ENCODE measurements around the gene MBD3L5.
"Not testable (repeated sequence)": the region's sequence is repeated elsewhere in the genome, so short reads cannot be mapped to it uniquely, and the experiment has no call there.

MBD3L5 gene

DNA sequence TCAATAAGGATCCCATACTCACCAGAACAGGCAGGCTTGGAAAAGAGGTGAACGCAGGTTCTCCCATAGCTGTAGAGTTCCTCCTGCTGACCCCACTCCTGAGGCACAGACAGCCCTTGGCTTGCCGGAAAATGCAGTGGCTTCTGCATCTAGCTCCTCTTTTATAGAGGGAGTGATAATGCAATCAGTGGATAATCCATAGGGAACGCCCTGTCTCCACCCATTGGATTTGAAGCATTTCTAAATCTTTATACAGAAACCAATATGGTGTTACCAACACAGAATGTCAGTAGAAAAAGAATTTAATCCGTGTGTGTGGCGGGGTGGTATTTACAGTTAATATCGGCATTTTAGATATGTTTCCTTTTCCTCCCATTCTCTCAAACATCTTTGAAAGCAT is 9.0 kb upstream of the MBD3L5 start, which contains the start of gene MBD3L2B:
Gene MBD3L2B (minus strand): TSS at position 101 of the 400 bp plus-strand sequence. CDS start 34 bp downstream, at position 67.
- not testable (repeated sequence) for ATAC-seq

DNA sequence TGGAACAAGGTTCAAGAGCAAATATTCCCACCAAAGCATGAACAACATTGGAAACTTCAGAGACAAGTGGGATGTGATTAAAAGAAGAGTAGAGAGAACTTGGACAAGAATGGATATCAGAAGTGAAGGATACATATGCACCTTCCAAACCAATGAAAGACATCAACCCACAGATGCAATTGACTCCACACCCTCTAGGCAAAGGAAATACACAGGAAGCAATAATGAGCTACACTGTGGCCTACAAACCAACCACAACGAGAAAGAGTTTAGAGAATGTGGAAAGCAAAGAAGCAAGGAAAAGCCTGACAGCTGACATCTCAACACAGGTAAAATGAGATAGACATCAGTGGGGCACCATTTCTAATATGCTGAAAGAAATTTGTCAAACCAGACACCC is 1.6 kb upstream of the MBD3L5 start:
- not testable (repeated sequence) for ATAC-seq

DNA sequence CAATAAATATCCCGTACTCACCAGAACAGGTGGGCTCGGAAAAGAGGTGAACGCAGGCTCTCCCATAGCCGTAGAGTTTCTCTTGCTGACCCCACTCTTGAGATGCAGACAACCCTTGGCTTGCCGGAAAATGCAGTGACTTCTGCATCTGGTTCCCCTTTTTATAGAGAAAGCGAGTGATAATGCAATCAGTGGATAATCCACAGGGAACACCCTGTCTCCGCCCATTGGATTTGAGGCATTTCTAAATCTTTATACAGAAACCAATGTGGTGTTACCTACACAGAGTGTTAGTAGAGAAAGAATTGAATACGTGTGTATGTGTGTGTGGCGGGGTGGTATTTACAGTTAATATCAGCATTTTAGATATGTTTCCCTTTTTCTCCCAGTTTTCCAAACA is 9.7 kb downstream of the MBD3L5 start, which contains the start of gene MBD3L4:
Gene MBD3L4 (minus strand): TSS at position 101 of the 400 bp plus-strand sequence. CDS start 35 bp downstream, at position 66.
- not testable (repeated sequence) for ATAC-seq

DNA sequence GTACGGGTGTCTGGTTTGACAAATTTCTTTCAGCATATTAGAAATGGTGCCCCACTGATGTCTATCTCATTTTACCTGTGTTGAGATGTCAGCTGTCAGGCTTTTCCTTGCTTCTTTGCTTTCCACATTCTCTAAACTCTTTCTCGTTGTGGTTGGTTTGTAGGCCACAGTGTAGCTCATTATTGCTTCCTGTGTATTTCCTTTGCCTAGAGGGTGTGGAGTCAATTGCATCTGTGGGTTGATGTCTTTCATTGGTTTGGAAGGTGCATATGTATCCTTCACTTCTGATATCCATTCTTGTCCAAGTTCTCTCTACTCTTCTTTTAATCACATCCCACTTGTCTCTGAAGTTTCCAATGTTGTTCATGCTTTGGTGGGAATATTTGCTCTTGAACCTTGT is 11.2 kb downstream of the MBD3L5 start:
- not testable (repeated sequence) for ATAC-seq

DNA sequence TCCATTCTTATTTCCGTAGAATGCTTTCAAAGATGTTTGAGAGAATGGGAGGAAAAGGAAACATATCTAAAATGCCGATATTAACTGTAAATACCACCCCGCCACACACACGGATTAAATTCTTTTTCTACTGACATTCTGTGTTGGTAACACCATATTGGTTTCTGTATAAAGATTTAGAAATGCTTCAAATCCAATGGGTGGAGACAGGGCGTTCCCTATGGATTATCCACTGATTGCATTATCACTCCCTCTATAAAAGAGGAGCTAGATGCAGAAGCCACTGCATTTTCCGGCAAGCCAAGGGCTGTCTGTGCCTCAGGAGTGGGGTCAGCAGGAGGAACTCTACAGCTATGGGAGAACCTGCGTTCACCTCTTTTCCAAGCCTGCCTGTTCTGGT is 18.6 kb downstream of the MBD3L5 start, which contains the start of gene MBD3L2:
Gene MBD3L2 (plus strand): TSS at position 301 of the 400 bp plus-strand sequence. CDS start 53 bp downstream, at position 354.
- ATAC-seq = not testable (repeated sequence)

DNA sequence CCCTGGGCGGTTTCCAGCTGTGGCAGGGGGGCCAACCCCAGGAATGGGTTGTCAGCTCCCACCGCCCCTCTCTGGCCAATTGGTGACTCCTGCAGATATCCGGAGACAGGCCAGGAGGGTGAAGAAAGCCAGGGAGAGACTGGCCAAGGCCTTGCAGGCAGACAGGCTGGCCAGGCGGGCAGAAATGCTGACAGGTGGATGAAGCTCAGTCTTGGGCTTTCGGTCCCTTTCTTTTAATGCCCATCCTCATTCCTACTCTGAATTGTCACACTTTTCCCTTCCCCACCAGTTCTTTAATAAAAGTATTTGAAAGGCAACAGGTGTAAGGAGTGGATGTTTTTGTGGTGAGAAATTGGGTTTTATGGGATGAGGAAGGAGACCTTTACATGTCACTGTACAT is 21.0 kb downstream of the MBD3L5 start:
- not testable (repeated sequence) for ATAC-seq

DNA sequence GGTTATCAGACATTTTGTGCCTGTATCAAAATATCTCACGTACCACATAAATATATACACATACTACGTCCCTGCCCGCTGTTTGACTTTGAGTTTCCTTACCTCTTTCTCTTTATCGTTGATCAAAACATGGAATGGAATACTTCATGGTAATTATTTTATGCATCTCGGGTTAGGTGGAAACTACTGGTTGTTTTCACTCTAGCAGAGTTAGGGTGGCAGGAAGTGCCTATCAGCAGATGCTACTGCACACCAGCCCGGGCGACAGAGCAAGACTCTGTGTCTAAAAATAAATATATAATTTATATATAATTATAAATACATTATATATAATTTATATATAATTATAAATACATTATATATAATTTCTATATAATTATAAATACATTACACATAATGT is 22.5 kb downstream of the MBD3L5 start:
- not testable (repeated sequence) for ATAC-seq

DNA sequence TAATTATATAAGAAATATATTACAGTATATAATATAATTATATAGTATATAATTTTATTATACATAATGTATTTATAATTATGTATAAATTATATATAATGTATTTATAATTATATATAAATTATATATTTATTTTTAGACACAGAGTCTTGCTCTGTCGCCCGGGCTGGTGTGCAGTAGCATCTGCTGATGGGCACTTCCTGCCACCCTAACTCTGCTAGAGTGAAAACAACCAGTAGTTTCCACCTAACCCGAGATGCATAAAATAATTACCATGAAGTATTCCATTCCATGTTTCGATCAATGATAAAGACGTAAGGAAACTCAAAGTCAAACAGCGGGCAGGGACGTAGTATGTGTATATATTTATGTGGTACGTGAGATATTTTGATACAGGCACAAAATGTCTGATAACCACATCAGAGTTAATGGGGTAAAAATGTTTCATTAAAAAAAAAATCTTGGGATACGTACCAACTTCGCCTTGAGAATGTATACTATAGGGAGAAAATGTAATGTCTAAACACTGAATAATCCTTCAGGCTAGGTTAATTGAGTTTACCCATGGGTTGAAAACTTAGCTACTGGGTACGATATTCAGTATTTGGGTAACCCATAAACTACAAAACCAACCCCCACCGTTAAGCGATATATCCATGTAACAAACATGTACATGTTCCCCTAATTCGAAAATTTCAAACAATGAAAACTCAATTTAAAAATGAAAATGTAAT is 24.4 kb downstream of the MBD3L5 start:
- not testable (repeated sequence) for ATAC-seq

DNA sequence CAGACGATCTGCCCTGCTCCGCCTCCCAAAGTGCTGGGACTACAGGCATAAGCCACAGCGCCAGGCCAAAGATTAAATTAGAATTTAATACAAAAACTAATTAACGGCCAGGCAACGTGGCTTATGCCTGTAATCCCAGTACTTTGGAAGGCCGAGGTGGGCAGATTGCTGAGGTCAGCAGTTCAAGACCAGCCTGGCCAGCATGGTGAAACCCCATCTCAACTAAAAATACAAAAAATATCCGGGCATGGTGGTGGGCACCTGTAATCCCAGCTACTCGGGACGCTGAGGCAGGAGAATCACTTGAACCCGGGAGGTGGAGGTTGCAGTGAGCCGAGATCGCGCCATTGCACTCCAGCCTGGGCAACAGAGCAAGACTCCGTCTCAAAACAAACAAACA is 25.3 kb downstream of the MBD3L5 start:
- not testable (repeated sequence) for ATAC-seq

DNA sequence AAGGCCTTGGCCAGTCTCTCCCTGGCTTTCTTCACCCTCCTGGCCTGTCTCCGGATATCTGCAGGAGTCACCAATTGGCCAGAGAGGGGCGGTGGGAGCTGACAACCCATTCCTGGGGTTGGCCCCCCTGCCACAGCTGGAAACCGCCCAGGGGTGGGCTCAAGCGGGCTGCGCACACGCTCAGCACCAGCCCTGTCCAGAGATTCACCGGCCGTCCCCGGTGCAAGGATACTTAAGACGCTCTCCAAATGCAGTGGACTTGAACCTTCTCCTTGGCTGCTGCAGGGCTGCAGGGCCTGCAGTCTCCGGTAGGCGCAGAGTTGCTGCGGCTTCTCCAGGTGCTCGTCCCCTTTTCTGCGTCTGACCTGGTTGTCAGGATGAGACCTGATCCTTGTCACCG is 26.0 kb downstream of the MBD3L5 start:
- ATAC-seq = not testable (repeated sequence)

DNA sequence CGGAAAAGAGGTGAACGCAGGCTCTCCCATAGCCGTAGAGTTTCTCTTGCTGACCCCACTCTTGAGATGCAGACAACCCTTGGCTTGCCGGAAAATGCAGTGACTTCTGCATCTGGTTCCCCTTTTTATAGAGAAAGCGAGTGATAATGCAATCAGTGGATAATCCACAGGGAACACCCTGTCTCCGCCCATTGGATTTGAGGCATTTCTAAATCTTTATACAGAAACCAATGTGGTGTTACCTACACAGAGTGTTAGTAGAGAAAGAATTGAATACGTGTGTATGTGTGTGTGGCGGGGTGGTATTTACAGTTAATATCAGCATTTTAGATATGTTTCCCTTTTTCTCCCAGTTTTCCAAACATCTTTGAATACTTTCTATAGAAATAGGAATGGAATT is 28.2 kb downstream of the MBD3L5 start, which contains the start of gene MBD3L3:
Gene MBD3L3 (minus strand): TSS at position 101 of the 400 bp plus-strand sequence. CDS start 71 bp downstream, at position 30.
- not testable (repeated sequence) for ATAC-seq

DNA sequence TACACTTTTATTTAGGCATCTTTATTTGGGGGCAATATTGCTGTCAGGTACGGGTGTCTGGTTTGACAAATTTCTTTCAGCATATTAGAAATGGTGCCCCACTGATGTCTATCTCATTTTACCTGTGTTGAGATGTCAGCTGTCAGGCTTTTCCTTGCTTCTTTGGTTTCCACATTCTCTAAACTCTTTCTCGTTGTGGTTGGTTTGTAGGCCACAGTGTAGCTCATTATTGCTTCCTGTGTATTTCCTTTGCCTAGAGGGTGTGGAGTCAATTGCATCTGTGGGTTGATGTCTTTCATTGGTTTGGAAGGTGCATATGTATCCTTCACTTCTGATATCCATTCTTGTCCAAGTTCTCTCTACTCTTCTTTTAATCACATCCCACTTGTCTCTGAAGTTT is 29.6 kb downstream of the MBD3L5 start:
- ATAC-seq = not testable (repeated sequence)

DNA sequence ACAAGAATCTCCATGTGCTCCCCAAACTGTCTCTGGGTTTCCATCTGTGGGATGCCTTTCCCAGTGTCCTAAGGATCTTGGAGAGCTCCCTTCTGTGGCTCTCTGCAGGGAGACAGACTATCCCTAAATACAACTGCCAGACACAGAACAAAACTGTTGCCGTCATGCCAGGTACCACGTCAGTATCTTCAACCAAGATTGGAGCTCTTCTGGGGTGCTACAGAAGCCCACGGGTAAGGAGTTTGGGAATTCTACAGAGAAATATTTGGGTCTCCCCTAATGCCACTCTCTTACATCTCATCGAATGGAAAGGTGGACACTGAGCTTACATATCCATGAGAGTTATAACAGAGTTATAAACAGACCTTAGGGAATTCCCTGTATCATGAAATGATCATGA is 33.0 kb downstream of the MBD3L5 start:
- ATAC-seq = no peak; the same call in 2 of the 3 replicates
- TF ChIP-seq BACH2 (CRISPR knock-in tag; IDR thresholded peaks at IDR 0.05; ENCODE audit: borderline replicate concordance) (no peak), RARB (CRISPR knock-in tag; IDR thresholded peaks at IDR 0.05) (no peak)

DNA sequence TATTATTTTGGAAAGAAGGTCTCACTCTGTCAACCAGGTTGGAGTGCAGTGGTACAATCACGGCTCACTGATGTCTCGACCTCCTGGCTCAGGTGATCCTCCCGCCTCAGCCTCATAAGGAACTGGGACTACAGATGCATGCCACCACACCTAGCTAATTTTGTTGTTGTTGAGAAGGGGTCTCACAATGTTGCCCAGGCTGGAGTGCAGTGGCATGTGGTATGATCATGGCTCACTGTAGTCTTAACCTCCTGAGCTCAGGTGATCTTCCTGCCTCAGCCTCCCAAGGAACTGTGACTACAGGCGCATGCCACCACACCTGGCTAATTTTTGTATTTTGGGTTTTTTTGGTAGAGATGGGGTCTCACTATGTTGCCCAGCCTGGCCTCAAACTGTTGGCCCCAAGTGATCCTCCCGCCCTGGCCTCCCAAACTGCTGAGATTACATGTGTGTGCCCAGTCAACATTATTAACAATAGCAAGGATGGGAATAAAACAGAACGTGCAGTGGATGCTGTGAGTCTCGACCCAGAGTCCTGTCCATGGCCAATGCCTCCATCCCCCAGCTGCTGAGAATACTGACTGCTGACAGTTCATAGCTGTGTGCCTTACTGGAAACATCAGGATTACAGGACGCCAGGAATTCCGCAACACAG is 33.5 kb downstream of the MBD3L5 start:
- ATAC-seq = no peak
- TF ChIP-seq SNAI2 (CRISPR knock-in tag; IDR thresholded peaks at IDR 0.05) = no peak
- TF ChIP-seq ZC3H10 (CRISPR knock-in tag; IDR thresholded peaks at IDR 0.05) = no peak
- TF ChIP-seq ESRRG (CRISPR knock-in tag; IDR thresholded peaks at IDR 0.05) = no peak
- no peak for TF ChIP-seq RARB (CRISPR knock-in tag; IDR thresholded peaks at IDR 0.05)
- no peak for TF ChIP-seq BACH2 (CRISPR knock-in tag; IDR thresholded peaks at IDR 0.05; ENCODE audit: borderline replicate concordance)
- TF ChIP-seq, protein P1, sequence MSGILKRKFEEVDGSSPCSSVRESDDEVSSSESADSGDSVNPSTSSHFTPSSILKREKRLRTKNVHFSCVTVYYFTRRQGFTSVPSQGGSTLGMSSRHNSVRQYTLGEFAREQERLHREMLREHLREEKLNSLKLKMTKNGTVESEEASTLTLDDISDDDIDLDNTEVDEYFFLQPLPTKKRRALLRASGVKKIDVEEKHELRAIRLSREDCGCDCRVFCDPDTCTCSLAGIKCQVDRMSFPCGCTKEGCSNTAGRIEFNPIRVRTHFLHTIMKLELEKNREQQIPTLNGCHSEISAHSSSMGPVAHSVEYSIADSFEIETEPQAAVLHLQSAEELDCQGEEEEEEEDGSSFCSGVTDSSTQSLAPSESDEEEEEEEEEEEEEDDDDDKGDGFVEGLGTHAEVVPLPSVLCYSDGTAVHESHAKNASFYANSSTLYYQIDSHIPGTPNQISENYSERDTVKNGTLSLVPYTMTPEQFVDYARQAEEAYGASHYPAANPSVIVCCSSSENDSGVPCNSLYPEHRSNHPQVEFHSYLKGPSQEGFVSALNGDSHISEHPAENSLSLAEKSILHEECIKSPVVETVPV (CRISPR knock-in tag; IDR thresholded peaks at IDR 0.05) = no peak
- TF ChIP-seq OSR1 (CRISPR knock-in tag; IDR thresholded peaks at IDR 0.05) = no peak
- TF ChIP-seq, protein P2, sequence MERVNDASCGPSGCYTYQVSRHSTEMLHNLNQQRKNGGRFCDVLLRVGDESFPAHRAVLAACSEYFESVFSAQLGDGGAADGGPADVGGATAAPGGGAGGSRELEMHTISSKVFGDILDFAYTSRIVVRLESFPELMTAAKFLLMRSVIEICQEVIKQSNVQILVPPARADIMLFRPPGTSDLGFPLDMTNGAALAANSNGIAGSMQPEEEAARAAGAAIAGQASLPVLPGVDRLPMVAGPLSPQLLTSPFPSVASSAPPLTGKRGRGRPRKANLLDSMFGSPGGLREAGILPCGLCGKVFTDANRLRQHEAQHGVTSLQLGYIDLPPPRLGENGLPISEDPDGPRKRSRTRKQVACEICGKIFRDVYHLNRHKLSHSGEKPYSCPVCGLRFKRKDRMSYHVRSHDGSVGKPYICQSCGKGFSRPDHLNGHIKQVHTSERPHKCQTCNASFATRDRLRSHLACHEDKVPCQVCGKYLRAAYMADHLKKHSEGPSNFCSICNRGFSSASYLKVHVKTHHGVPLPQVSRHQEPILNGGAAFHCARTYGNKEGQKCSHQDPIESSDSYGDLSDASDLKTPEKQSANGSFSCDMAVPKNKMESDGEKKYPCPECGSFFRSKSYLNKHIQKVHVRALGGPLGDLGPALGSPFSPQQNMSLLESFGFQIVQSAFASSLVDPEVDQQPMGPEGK (CRISPR knock-in tag; IDR thresholded peaks at IDR 0.05; ENCODE audit: borderline replicate concordance) = no peak
- TF ChIP-seq, protein P3, sequence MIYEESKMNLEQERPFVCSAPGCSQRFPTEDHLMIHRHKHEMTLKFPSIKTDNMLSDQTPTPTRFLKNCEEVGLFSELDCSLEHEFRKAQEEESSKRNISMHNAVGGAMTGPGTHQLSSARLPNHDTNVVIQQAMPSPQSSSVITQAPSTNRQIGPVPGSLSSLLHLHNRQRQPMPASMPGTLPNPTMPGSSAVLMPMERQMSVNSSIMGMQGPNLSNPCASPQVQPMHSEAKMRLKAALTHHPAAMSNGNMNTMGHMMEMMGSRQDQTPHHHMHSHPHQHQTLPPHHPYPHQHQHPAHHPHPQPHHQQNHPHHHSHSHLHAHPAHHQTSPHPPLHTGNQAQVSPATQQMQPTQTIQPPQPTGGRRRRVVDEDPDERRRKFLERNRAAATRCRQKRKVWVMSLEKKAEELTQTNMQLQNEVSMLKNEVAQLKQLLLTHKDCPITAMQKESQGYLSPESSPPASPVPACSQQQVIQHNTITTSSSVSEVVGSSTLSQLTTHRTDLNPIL (CRISPR knock-in tag; IDR thresholded peaks at IDR 0.05; ENCODE audit: low read depth) = no peak
- TF ChIP-seq, protein P4, sequence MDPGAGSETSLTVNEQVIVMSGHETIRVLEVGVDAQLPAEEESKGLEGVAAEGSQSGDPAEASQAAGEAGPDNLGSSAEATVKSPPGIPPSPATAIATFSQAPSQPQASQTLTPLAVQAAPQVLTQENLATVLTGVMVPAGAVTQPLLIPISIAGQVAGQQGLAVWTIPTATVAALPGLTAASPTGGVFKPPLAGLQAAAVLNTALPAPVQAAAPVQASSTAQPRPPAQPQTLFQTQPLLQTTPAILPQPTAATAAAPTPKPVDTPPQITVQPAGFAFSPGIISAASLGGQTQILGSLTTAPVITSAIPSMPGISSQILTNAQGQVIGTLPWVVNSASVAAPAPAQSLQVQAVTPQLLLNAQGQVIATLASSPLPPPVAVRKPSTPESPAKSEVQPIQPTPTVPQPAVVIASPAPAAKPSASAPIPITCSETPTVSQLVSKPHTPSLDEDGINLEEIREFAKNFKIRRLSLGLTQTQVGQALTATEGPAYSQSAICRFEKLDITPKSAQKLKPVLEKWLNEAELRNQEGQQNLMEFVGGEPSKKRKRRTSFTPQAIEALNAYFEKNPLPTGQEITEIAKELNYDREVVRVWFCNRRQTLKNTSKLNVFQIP (CRISPR knock-in tag; IDR thresholded peaks at IDR 0.05; ENCODE audit: borderline replicate concordance, low read depth) = no peak

Data from SK-N-SH treated with all-trans-retinoic acid at 6 μM for 48 hours (cell line).